Esophagus muscularis mucosa (tissue), 3 donors: Measurements from ENCODE around the gene PEX14.

Experiments
- CTCF ChIP-seq, 3 experiments: fragments of 200-600 bp in 2 of 3; fragments of 450-650 bp in 1 of 3; sonication (generic) in 2 of 3; IDR thresholded peaks; one replicate each; pipeline ENCODE4 v1.5.1; 2017 to 2019; ENCODE audit warnings: antibody characterized with exemption in 3 of 3, mild to moderate bottlenecking in 2 of 3, moderate library complexity in 1 of 3
- POLR2A ChIP-seq: fragments of 450-650 bp; IDR thresholded peaks from one replicate; pipeline ENCODE4 v1.6.1; 2017; ENCODE audit warnings: antibody characterized with exemption, moderate library complexity, mild to moderate bottlenecking, low read depth
- POLR2AphosphoS5 ChIP-seq, 2 donors: sonication (generic); formaldehyde crosslinking; IDR thresholded peaks; one replicate each; pipeline ENCODE4 v1.6.1; 2017; ENCODE audit warnings: antibody characterized with exemption in 2 of 2

DNA sequence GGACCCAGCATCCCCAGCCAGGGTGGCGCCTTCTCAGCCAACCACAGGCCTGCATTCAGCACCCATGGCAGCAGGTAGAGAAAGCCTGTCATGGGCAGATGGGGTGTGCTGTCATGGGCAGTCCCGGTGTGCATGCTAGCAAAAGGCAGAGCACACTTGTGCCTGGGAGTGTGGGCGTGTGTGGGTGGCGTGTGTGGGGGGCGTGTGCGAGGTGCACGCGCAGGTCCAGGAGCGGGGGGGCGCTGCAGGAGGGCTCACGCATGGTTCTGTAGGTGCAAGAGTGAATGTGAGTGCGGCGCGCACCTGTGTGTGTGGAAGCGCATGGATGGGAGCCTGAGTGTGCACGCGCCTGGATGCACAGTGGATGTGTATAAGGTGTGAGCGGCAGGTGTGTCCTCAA, 184.5 kb downstream of the PEX14 start:
- TF ChIP-seq CTCF (IDR thresholded peaks at IDR 0.05) = no peak
- no peak for TF ChIP-seq POLR2A
- no peak for TF ChIP-seq POLR2AphosphoS5 (IDR thresholded peaks at IDR 0.05)
